GM13977 (cell line): ENCODE data around the gene PEX6.

Experiments used
- DNase-seq: peaks from one replicate; pipeline ENCODE4 v3.0.0; 2012; ENCODE audit warnings: low spot score
- in situ Hi-C: fragments of 300-500 bp; cut with MboI; formaldehyde crosslinking; loops from one replicate; pipeline ENCODE4 v1.12.0; 2022; ENCODE audit warnings: low sequenced_read_pairs, low pct_unique_long_range_greater_than_20kb, mixed read lengths, inconsistent platforms; ENCODE audit not compliant: unreplicated experiment
- TF ChIP-seq, protein P1 (sequence below): IDR thresholded peaks from 2 replicates; pipeline ENCODE4 v1.5.1; 2012; ENCODE audit warnings: mild to moderate bottlenecking, control low read depth; ENCODE audit not compliant: insufficient read depth; ENCODE audit errors: extremely low read depth, missing control alignments

The PEX6 gene

DNA sequence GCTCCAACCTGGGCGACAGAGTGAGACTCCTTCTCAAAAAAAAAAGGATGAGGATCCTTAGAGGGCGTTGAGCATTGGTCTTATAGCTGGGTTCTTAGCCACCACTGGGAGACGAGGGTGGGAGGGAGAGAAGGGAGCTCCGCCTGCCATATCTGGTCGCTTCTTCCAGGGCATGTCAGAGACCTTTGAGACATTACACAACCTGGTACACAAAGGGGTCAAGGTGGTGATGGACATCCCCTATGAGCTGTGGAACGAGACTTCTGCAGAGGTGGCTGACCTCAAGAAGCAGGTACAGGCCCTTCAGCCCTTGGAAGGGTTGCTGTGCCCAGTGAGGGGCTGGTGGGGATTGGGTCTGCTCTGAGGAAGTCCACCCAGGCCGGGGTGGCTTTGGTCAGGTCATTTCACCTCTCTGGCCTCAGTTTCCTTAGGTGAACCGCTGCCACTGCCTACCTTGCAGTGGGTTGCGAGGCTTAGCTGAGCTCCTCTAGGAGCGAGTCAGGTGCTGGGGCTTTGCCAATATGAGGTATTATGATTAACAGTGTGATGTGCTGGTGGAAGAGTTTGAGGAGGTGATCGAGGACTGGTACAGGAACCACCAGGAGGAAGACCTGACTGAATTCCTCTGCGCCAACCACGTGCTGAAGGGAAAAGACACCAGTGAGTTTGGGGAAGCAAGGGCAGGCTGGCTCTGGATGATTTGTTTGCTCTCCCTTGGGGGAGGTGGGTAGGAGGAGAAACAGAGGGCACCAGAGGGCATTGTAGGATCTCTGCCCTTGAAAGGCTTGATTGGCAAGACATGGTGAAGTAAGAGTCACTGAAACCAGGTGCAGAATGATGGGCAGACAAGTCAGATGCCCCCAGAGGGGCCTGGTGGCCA lies 41.2 kb downstream of the PEX6 start:
- in situ Hi-C loops = no loop called here
- TF ChIP-seq, protein P1, sequence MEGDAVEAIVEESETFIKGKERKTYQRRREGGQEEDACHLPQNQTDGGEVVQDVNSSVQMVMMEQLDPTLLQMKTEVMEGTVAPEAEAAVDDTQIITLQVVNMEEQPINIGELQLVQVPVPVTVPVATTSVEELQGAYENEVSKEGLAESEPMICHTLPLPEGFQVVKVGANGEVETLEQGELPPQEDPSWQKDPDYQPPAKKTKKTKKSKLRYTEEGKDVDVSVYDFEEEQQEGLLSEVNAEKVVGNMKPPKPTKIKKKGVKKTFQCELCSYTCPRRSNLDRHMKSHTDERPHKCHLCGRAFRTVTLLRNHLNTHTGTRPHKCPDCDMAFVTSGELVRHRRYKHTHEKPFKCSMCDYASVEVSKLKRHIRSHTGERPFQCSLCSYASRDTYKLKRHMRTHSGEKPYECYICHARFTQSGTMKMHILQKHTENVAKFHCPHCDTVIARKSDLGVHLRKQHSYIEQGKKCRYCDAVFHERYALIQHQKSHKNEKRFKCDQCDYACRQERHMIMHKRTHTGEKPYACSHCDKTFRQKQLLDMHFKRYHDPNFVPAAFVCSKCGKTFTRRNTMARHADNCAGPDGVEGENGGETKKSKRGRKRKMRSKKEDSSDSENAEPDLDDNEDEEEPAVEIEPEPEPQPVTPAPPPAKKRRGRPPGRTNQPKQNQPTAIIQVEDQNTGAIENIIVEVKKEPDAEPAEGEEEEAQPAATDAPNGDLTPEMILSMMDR = no peak
- DNase-seq = no peak

DNA sequence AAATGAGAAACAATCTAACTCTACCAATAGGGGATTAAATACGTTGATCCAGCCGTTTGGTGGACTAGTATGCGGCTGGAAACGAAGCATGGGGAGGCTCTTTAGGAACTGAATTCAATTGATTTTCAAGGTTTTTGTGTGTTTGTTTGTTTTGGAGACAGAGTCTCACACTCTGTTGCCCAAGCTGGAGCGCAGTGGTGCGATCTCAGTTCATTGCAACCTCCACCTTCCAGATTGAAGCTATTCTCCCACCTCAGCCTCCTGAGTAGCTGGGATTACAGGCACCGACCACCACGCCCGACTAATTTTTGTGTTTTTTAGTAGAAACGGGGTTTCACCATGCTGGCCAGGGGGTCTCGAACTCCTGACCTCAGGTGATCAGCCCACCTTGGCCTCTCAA lies 42.6 kb downstream of the PEX6 start:
- in situ Hi-C loops = no loop called here
- DNase-seq = no peak
- TF ChIP-seq, protein P1 = no peak

DNA sequence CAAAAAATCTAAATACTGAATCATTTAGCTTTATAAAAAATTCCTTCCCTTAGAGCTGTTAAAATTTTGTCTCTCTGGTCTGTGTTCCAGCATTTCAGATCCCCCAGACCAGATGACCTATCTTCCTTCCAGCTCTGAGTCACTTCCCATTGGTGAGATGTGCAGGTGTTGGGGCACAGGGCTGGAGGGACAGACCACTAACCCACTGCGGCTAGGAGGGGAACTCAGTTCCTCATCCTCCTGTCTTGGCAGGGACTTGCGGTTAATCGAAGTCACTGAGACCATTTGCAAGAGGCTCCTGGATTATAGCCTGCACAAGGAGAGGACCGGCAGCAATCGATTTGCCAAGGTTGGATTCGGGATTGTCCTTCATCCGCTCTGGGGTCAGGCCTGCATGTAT lies 43.7 kb downstream of the PEX6 start:
- TF ChIP-seq, protein P1 = no peak
- DNase-seq = peak; percentile 28
- in situ Hi-C loops = no loop called here

DNA sequence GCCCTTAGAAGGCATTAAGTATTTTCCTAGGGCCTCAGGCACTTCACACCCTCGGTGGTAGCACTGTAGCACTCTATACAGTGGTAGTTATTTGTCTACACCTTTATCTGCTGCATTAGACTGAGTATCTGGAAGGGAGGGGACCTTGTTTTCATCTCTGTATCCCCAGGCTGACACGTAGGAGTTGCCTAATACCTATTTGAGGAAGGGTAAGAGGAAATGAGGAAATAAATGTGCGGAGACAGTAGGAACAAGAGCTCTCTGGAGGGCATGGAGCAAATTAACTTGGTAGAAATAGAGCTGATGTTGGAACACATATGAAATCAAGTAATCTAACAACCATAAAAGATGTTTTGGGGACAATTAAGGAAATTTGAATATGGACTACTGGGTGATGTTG lies 45.8 kb downstream of the PEX6 start:
- DNase-seq = no peak
- in situ Hi-C loops = no loop called here
- TF ChIP-seq, protein P1 = no peak

DNA sequence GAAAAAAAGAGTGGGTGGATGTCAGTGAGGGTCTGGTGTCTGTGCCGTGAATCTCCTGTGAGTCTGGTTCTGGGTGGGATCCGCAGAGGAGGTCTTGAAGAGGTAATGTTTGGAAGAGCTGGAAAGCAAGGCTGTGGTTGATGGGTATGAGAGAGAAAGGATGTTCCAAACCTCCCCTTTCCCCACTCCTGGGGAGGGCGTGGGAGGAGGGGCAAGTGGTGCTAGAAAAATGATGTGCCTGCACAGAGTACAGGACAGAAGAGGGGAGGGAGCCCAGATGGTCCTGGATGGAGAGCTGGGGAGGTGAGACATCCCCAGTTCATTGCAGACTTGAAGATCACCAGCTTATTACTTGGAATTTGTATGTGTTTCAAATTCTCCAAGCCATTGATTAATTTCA lies 46.6 kb downstream of the PEX6 start:
- TF ChIP-seq, protein P1 = no peak
- in situ Hi-C loops = no loop called here
- DNase-seq = no peak

DNA sequence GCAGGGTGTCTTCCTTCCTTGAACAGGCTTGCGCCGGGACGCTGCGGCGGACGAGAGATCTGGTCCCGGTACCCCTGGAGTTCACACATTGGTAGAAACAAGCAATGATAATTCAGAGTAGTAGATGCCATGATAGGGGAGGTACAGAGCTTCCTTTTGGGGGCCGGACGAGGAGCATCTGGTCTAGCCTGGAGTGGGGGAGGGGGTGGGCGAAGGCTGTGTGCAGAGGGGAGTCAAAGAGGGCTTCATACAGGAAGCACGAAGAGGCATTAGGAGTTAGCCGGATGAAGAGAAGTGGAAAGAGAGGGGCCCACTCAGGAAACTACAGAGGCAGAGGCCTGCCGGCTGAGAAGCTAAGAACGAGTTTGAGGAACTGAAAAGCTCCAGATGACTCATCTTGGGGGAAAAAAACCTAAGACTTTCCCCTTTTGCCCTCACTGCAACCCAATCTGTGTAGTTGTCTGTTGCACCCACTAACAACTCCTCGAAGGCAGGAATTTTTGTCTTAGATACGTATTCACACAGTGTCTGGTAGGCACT lies 49.1 kb downstream of the PEX6 start:
- TF ChIP-seq, protein P1 = no peak
- DNase-seq = peak; percentile 84

More for the DNA sequence above, 49.1 kb downstream of the PEX6 start:
- in situ Hi-C loops = no loop called here
